T-helper 2 cell treated with Interferon-gamma antibody and Interleukin-4, amounts not matched to agents 100 ng/mL and 5 ng/mL, for 36 hours (primary cell): ENCODE results near the gene RFX4. TPM values are rescaled to one million over a fixed set of nuclear protein-coding genes. Genes with fewer than 3 reads are reported as not detected.
"Not testable (repeated sequence)": the region's sequence is repeated elsewhere in the genome, so short reads cannot be mapped to it uniquely, and the experiment has no call there.

Experiments
- intact Hi-C: fragments of 100-400 bp; cut with micrococcal nuclease; formaldehyde crosslinking; loops from one replicate; pipeline ENCODE4 v1.15.1; 2023
- total RNA-seq: library from RNA; stranded (reverse); gene quantifications from 2 replicates; pipeline ENCODE4 v1.2.3, GENCODE V29; 2022

Gene RFX4
- total RNA-seq, 1 donor from 2014 or later: not detected

GRCh38 chr12:106590601-106591000 is 7.8 kb downstream of the RFX4 start:
- intact Hi-C loops: no loop called here

DNA sequence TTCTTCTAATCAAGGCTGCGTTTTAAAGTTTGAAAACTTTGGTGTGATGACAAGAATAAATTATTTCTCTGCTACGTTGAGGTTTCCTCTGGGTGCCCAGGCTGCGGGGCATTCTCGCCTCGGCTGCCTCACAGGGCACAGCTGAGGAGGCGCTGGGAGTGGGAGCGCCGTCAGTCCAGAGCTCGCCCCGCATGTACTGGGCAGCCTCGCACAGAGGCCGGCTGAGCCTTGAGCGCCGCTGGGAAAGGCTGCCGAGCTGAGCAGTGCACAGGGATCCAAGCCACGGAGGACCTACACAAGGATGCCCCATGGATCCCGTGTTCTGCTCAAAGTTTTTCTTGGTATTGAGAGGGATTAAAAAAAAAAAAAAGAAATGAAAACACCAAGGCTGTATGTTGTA is 11.6 kb downstream of the RFX4 start:
- intact Hi-C loops: no loop called here

GRCh38 chr12:106595268-106595667 is 12.5 kb downstream of the RFX4 start:
- intact Hi-C loops: no loop called here

DNA sequence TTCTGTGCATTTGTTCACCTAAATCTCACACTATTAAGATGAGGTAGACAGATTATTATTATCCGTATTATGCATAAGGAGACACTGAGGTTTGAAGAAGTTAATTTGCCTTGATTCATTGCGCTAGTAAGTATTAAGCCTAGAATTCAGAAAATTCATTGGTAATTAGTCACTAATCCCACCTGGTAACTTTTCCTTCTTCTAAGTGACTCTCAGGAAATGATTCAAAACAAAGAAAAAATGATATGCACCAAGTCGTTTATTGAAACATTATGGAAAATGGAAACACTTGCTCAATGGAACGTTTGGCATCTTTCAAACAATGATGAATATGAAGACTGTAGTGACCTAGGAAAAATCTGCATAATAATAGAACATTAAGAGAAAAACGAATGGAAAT is 15.2 kb downstream of the RFX4 start:
- intact Hi-C loops: no loop called here

DNA sequence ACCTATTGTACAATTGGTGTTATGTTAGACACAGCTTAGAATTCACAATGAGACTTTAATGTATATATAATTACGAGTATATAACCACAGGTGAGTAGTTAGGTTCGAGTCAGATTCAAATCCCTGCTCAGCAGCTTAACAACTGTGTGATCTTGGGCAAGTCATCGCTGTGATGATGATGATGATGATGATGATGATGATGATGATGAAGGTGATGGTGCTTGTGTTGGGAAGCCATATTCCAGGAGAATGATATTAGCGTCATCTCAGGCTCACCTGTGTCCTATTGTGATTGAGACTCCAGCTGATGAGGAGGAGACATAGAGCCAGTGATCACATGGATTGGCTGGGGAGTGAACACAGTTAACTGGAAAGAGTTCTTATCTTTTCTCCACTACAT is 16.5 kb downstream of the RFX4 start:
- intact Hi-C loops: no loop called here

GRCh38 chr12:106600503-106600902 is 17.7 kb downstream of the RFX4 start:
- intact Hi-C loops: no loop called here

DNA sequence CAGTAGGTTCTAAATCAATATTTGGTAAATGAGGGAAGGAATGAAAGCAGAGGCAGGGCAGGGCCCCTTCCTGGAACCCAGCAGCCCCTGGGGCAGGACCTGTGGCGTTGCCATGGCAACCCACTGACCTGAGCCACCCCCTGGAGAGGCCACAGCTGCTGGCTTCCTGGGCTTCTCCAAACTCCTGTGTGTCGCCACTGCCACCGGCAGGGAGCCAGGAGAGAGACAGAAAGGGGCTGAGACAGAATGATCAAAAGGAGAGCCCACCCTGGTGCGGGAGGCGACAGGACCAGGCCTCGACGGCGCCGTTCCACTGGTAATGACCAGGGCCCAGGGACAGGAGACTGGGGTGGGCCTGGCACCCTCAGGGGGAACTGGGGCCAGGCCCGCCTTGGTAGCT is 18.2 kb downstream of the RFX4 start:
- intact Hi-C loops: no loop called here

- intact Hi-C loops: no loop called here
Measured at GRCh38 chr12:106601496-106601895, 18.7 kb downstream of the RFX4 start.

GRCh38 chr12:106602076-106602475 is 19.3 kb downstream of the RFX4 start:
- intact Hi-C loops: no loop called here

- intact Hi-C loops: no loop called here
Measured at GRCh38 chr12:106605254-106605653, 22.4 kb downstream of the RFX4 start.

DNA sequence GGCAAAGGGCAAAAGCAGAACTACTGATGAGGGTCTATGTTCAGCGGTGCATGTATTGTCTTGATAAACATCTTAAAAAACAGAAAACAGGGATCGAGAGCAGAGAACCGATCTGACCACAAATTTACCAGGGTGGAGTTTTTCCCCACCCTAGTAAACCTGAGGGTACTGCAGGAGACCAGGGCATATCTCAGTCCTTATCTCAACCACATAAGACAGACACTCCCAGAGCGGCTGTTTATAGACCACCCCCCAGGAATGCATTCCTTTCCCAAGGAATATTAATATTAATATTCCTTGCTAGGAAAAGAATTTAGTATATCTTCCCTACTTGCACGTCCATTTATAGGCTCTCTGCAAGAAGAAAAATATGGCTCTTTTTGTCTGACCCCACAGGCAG is 37.8 kb downstream of the RFX4 start:
- intact Hi-C loops: not testable (repeated sequence)

DNA sequence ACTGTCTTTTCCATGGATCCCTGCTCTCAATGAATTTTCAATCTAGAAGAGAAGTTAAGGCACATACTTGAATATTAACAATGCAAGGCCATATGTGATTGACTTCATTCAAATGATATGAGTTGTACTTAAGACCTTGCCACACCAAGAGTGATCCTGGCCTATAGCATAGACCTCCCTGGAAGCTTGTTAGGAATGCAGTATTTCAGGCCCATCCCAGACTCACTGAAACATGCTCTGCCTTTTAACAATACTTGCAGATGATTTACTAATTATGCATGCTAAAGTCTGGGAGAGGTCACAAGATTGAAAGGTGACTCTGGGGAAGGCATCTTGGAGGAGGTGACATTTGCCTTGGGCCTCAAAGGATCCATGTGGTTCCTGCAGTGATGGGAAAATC is 43.2 kb downstream of the RFX4 start:
- intact Hi-C loops: no loop called here

DNA sequence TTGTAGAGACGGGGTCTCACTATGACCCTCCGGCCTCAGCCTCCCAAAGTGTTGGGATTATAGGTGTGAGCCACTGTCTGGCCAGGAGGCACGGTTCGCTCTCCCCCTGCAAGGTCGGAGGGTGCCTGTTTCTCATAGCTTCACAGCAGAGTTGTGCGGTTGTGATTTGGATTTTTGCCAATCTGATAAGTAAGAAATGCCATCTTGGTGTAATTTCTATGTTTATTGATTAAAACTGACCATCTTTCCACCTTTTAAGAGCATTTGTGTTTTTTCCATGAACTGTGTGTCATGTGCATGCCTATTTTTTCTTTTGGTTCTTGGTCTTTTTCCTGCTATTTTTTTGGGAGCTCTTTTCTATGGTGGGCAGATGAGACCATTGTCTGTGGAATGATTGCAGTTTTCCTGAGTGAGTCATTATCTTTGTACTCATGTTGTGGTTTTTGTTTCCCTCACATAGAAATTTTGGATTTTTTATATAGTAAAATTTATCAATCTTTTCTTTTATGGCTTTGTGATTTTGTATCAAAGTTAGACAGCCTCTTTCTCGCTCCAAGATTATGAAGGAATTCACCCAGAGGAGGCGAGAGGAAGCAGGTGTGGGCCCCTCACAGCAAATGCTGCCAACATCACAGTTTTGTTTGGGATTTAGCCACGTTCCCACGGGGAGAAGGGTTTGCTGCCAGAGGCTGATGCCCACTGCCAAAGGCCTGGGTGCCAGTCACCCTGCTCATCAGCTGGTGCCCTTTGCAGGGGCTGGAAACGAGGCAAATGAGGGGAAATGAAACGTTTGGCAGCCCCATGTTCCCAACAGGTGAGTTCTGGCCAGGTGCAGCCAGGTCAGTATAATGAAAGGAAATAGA is 47.2 kb downstream of the RFX4 start:
- intact Hi-C loops: no loop called here

DNA sequence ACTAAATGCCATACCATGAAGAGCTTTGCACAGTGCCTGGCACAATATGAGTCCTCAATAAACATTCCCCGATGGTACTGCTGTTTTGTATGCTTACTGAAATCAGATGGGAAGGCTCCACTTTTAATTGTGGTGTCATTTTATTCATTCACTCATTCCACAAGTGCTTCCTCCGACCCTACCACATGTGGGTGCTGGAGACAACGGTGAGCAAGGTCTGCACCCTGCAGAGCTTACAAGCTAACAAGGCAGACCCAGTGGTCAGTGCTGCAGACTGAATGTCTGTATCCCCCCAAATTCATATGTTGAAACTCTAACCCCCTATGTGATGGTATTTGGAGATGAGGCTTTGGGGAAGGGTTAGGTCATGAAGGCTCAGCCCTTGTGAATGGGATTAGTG is 48.3 kb downstream of the RFX4 start:
- intact Hi-C loops: no loop called here

- intact Hi-C loops: no loop called here
Measured at GRCh38 chr12:106631797-106632196, 49.0 kb downstream of the RFX4 start.

- intact Hi-C loops: no loop called here
Measured at GRCh38 chr12:106632797-106633450, 50.1 kb downstream of the RFX4 start.

GRCh38 chr12:106633451-106633823 is 50.6 kb downstream of the RFX4 start:
- intact Hi-C loops: no loop called here

DNA sequence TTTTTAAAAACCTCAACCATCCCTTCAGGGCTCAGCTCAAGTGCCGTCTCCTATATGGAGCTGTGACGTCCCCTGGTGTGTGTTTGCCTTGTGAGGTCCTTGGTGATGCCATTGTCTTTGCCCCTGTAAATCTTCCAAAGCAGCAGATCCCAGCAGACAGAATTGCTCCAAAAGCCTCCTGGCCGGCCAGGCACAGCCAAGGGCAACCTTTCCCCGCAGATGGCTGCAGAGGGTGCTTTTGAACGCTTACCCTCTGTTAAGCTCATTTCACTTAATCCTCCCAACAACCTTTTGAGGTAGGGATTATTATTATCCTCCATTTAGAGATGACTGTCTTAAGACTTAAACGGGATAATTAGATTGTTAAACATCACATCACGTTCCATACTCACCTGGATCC is 51.4 kb downstream of the RFX4 start:
- intact Hi-C loops: no loop called here

GRCh38 chr12:106643000-106643399 is 60.2 kb downstream of the RFX4 start:
- intact Hi-C loops: no loop called here

DNA sequence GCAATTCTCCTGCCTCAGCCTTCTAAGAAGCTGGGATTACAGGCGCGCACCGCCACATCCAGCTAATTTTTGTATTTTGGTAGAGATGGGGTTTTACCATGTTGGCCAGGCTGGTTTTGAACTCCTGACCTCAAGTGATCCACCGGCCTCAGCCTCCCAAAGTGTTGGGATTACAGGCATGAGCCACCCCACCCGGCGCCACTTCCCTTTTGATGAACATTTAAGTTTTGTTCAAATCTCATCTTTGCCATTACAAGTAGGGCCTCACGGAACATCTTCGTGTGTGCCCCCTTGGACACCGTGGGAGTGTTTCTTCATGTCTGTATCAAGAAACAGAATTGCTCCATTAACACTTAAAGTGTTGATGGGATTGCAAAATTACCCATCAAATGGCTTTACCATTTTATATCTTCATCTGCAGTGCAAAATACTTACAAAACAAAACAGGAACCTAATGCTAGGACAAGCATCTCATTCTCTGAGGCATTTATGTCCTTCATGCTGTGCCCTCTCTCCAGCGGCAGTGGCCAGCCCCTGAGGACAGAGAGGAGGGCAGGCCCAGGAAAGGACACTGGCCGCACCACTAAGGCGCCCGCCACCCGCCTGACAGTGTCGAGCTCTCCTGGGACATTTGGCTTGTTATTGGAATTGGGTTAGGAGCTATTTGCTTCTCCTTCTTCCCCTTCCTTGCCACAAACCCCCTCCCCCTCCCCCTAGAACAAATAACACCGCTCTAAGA is 61.7 kb downstream of the RFX4 start:
- intact Hi-C loops: no loop called here

GRCh38 chr12:106645074-106645421 is 62.2 kb downstream of the RFX4 start:
- intact Hi-C loops: no loop called here
